Measurements from ENCODE around the gene ORC5.

DNA sequence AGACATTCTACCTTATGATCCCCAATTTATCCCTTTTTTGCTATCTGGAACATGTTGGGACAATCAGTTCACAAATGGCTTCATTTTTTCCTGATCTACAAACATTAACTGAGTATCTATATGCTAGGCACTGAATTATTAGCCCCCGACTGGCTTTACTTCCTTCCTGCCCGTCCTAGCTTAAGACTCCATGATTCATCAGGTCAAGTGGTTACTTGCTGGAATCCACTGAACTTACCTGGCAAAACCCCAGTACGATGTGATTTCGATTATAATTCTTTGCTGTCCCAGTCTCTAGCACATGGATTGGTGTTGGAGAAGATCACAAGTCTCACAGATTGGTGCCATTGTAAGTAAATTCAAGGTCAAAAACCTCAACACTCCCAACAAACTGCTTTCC lies 77.1 kb downstream of the ORC5 start:
- TF ChIP-seq, protein P1, sequence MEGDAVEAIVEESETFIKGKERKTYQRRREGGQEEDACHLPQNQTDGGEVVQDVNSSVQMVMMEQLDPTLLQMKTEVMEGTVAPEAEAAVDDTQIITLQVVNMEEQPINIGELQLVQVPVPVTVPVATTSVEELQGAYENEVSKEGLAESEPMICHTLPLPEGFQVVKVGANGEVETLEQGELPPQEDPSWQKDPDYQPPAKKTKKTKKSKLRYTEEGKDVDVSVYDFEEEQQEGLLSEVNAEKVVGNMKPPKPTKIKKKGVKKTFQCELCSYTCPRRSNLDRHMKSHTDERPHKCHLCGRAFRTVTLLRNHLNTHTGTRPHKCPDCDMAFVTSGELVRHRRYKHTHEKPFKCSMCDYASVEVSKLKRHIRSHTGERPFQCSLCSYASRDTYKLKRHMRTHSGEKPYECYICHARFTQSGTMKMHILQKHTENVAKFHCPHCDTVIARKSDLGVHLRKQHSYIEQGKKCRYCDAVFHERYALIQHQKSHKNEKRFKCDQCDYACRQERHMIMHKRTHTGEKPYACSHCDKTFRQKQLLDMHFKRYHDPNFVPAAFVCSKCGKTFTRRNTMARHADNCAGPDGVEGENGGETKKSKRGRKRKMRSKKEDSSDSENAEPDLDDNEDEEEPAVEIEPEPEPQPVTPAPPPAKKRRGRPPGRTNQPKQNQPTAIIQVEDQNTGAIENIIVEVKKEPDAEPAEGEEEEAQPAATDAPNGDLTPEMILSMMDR (conservative IDR thresholded peaks at IDR 0.05) = no peak
- no peak for TF ChIP-seq ZFX (IDR thresholded peaks at IDR 0.05)
